ENCODE measurements around the gene MYO9B.

DNA sequence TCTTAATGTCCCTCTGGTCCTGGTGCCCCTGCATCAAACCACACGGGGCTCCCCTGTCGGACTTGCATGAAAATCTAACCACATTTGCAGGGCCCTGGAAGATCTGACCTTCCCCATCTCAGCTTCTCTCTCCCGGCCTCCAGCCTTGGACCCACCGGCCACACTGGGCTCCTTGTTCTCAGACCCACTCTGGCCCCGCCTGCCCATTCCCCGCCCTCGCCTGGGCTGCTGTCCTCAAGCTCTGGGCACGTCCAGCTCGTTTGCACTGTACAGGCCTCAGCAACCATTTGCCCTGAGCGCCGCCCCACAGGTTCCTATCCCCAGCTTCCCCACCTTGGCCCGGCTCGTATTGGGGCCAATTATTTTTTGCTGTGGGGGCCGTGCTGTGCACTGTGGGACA lies 10.5 kb downstream of the MYO9B start:
- TF ChIP-seq, protein P1, sequence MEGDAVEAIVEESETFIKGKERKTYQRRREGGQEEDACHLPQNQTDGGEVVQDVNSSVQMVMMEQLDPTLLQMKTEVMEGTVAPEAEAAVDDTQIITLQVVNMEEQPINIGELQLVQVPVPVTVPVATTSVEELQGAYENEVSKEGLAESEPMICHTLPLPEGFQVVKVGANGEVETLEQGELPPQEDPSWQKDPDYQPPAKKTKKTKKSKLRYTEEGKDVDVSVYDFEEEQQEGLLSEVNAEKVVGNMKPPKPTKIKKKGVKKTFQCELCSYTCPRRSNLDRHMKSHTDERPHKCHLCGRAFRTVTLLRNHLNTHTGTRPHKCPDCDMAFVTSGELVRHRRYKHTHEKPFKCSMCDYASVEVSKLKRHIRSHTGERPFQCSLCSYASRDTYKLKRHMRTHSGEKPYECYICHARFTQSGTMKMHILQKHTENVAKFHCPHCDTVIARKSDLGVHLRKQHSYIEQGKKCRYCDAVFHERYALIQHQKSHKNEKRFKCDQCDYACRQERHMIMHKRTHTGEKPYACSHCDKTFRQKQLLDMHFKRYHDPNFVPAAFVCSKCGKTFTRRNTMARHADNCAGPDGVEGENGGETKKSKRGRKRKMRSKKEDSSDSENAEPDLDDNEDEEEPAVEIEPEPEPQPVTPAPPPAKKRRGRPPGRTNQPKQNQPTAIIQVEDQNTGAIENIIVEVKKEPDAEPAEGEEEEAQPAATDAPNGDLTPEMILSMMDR (conservative IDR thresholded peaks at IDR 0.05 in 1 of 2, IDR thresholded peaks at IDR 0.05 in 1 of 2; ENCODE audit: low read depth in 1 of 2, low read length in 2 of 2), result no peak
- TF ChIP-seq EZH2 (IDR thresholded peaks at IDR 0.05; ENCODE audit: low read length, missing control alignments), result no peak
